IPS-NIHi11 (cell line): Measurements from ENCODE around the gene TOX2.

Experiments
- DNase-seq: peaks from one replicate; pipeline ENCODE4 v3.0.0; 2012; ENCODE audit warnings: mixed read lengths, low spot score

Gene TOX2

DNA sequence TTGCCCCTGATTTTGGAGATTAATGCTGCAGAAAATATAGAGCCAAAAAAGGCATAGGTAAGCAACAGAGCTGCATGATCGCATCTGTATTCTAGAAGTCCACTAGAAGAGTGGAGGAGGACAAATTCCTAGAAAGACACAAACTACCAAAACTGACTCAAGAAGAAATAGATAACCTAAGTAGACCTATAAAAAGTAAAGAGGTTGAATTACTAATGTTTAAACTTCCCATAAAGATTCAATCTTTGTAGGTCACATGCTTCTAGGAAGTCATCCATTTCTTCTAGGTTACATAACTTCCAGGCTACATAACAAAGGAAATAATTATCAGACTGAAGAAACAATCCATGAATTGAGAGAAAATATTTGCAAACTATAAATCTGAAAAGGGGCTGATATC lies 187.9 kb downstream of the TOX2 start:
- DNase-seq = no peak

DNA sequence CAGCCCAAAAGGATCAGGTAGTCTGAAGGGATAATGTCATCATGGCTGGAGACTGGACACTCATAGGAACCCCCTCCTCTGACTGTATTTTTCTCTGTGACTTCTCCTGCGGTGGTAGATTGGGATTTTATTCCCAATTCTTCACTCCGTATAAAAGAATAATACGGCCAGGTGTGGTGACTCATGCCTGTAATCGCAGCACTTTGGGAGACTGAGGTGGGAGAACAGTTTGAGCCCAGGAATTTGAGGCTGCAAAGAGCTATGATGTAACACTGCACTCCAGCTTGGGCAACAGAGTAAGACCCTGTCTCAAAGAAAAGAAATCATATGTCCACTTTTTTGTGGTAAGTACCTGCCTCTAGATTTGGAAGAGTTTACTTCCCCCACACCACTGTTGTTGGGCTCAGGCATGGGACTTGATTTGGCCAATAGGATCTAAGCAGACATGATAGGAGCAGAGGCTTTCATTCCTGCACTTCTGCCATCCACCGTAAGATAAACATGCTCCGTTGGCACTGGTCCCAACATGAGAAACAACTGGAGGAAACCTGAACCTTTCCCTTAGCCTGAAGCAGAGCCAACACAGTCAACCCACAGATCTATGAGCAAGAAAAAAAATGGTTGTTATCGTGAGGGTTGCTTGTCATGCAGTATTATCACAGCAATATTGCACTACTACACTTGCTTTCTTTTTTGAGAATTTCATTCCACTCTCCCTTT lies 190.3 kb downstream of the TOX2 start:
- no peak for DNase-seq

DNA sequence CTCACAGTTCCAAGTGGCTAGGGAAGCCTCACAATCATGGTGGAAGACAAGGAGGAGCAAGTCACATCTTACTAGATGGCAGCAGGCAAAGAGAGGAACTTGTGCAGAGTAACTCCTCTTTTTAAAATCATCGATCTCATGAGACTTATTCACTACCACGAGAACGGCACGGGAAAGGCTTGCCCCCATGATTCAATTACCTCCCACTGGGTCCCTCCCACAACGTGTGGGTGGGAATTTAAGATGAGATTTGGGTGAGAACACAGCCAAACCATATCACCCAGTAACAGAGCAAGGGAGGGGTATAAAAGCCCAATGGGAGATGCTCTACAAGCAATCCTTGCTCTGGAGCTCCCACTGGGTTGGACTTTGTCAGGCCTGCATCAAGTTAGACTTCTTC lies 192.0 kb downstream of the TOX2 start:
- DNase-seq = no peak

DNA sequence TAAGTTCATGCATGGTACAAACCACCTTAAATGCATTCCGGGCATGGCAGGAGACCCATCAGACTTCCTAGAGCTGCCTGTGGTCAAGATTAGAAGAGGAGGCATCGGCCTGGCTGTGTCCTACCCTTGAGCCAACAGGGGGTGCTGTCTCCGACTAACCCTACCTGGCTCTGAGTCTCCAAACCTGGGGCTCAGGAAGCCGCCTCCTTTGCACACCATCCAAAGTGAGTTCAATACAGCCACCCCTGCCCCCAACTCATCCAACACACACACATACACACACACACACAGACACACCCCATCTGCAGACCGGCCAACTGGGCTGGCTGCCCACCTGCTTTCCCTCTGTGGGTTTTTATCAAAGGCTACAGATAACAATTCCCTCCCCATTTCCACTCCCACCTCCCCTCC lies 195.3 kb downstream of the TOX2 start:
- peak; percentile 63 for DNase-seq

DNA sequence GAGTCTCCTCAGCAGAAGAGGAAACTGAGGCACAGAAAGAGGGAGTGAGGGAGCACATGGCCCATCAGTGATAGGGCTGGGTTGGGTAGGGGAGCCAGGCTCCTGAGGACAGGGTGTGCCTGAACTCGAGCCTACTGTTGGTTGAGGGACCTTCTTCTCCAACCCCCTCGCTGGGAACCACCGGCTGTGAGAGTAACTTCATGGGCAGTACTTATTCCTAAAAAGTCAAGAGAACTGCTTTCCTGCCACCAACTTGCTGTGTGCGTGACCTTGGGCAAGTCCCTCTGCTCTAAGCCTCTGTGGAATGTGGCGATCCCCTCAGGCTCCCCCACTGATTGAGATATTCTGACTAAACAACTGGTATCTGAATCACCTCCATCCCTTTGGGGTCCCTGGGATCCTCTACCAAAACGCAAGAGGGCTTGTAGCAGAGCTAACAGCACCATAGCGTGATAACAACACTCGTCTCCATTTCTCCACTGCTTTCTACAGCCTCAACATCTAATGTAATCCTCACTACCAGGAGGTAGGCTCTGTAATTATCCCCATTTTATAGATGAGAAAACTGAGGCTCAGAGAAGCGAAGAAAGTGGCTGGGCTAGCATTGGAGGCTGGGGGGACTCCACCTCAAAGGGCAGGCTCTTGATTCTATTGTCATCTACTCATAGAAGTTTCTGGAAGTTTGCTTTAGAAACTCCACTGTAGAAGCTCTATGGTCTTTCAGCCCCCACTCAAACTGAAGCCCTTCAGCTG lies 196.3 kb downstream of the TOX2 start:
- no peak for DNase-seq

DNA sequence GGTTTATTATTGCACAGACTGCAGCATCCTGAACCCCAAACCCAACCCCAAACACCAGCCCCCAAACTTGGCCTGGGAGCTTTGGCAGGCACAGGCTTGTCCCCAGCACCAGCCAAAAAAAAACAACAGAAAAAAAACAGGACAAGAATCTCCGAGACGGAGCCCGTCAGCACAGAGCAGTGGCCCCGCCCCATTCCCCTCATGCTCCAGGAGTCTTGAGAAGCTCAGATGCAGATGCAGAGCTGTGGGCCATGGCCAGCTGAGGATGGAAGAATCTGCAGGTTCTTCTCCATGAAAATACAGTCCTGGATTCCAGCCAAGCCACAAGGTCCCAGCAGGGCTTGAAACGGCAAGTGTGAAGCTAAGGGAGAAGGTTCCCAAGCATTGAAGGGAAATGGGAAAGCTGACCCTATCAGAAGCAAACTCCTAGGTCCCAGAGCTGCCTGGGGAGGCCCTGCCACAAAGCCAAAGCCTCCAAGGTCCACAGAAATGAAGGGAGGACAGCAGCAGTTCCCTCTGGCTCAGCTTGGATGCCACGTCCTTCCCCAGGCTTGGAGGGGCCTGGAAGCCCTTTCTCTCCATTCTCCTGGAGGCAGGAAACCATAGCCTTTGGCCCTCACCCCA lies 197.2 kb downstream of the TOX2 start:
- DNase-seq = no peak

DNA sequence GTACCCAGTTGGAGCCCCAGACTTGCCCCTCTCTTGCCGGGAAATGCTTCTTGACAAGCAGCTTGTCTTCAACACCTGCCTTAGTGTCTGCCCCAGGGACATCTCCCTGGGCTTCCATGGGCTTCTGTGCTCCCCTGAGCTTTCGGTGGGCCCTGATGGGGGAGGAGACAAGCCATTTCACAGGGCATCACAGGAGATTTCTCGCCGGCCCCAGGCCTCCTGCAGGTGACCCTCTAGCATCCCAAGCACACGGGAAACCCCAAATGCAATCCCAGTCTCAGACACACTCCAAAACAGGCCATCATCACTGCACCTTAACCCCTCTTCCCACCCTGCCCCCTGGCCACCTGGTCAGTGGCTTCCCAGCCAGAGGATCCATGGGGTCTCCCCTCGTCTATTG lies 197.8 kb downstream of the TOX2 start:
- no peak for DNase-seq

DNA sequence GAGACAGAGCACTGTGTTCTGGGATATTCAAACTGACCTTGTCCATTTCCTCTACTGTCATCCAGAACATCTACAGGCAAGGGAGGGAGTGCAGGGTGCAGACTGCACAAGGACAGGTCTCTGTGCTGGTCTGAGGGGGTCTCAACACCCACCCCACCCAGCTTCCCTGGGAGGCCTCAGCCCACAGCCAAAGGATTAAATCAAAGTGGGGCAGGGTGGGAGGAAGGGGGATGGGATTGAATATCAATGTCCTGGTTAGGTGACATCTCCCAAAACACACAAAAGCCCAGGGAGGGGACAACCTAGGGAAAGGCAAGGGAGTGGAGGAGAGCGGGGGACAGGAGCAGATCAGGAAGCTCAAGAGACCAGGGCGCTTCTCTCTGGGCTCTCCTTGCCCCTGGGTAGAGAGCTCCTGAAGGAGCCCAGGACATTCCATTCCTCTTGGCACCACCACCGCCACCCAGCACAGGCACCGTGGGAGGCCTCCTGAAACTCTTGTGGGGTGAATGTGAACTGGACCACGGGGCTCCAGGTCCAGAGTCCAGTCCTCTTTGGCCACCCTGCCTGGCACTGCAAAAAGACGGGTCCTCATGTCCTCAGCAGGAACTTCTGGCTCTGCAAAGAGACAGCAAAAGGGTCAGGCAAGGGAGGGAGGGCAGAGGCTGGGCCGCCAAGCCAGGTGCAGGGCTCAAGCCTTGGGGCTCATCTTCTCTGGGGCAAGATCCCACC lies 198.4 kb downstream of the TOX2 start:
- no peak for DNase-seq

DNA sequence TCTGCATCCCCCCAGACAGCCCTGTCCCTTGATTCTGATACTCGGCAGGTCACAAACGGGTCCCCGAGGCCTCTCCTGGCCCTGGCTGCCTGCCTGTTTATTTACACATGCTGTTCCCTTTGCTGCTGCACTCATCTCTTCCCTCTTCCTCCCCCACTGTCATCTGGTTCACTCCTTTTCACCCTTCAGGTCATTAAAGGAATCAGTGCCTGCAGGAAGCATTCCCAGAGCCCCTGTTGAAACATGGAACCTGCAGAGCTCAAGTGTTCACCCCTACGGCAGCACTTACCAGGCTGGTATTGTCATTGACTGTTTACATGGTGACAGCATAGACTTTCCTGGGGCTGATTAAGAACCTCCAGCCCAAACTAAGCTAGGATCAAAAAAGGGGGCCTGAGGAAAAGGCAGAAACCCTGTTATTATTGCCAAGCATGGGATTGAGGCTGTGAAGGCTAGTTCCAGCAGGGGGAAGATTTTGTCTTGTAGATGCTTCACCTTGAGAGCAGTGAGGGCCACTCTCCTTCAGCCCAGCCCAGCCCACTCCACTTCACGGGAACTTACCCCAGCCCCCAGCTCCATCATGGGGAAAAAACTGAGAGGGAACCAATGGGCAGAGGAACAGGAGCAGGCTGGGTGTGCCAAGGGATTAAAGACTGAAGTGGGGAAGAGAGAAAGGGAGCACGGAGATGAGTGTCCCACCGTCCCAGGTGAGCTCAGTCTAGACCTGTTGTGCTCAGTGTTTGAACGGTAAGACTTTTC lies 199.1 kb downstream of the TOX2 start:
- DNase-seq = no peak

DNA sequence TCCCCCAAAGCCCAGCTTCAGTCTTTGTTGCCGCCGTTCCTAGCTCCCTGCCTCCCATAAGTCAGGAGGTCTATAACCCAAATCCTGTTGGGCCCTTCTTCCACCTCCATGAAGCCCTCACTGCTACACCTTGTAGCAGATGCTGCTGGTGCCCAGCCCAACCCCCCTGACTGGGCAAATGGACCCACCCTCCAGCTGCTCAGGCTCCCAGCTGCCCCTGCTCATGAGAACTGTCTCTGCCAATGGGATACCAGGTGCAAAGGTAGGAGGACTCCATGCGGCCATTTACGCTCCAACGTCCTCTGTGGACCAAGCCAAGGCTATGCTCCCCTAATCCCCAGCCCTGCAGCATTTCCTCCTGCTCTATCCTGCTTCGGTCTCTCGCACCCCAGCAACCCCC lies 200.5 kb downstream of the TOX2 start:
- DNase-seq = no peak

DNA sequence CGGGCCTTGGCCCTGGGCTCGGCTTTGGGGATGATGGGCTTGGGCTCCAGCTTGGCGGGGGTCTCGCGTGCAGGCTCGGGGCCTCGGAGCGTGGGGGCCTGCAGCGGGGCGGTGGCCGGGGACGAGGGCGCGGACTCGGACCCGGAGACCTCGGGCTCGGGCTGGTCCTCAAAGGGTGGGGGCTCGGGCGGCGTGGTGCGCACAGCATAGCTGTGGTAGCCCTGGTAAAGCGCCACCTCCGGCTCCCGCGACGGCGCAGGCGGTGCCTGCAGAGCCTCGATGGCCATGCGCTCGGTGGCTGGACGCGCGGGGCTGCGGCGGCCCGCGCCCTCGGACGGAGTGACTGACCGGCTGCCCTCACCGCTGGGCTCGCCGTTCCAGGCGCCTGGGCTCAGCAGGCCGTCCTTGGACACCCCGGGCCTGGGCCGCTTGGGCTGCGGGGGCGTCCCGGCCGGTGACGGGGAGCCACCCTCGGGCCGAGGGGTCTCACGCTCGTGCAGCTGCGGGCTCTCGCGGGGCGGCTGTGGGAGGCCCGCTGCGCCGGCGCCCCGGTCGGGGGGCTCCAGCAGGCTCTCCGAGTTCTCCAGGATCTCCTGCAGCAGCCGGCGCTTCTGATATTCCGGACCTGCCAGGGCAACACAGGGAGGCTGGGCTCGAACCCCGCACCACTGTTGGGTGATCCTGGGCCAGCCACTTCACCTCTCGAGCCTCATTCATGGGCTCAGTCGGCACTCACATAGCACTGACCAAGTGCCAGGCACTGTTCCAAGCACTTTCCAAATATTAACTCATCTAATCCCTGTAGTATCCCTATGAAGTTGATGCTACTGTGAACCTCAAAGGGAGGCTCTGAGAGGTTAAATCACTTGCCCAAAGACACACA lies 201.4 kb downstream of the TOX2 start:
- no peak for DNase-seq

DNA sequence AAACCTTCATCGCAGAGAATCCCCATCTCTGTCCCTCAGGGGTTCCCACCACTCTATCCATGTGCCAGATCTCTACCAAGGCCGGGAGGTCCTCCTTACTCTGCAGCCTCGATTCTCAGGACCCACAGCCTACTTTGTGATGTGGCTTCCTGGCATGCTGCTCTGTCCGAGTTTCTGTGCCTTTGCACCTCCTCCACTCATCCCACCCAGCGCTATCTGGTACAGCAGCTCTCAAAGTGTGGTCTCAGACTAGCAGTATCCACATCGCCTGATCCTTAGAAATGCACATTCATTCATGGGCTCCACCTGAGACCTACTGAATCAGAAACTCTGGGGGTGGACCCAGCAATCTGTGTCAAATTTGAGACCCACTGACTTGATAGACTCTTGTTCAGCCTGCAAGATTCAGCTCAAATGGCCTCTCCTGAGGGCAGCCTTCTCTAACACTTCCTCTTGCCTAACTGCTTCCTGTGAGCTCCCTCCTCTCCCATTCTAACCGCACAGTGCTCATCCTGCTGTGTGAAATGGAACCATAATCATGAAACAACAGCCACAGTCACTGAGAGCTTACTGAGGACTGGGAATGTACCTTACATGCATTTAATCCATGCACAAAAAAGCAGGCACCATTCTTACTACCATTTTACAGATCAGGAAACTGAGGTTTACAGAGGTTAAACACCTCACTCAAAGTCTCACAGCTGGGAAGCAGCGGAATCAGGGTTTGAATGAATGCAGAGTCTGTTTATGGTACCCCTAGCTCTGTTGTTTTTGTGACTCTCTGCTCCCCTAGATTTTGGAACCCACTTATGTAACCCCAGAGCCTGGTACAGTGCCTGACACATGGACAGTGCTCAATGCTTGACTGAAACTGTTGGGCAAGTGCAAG lies 202.9 kb downstream of the TOX2 start:
- DNase-seq = no peak

DNA sequence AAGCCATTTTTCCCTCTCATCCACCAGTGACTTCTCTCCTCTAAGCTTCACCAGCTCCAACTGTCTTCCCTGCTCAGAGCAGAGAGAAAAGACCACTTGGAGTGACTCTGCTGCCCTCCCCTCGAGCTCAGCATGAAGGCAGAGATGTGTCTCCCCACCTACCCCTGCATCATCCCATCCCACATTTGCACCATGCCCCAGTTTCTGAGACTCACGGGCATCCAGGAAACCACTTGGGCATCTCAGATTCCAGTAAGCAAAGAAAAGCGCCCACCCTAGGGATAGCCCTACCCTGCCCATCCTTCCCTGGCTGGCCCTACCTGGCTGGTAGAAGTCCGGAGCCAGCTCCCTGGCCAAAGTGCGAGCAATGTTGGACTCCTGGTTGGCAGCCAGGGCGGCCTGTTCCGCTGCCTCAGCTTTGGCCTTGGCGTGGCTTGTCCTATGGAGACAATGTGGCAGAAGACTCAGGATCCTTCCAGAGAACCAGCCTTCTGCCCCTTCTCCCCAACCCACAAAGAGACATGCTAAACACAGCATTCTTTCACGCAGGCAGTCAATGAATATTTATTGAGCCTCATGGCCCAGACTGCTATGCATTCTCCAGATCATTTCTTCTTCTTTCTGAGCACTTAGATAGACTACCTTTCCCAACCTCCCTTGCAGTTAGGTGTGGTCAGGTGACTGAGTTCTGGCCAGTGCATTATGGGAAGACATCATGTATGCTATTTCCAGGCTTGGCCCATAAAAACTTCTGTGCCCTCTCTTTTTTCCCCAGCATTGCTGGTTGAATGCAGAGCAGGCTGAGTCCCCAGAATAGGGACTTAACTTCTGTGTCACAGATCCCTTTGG lies 203.8 kb downstream of the TOX2 start:
- DNase-seq = no peak
